Measurements from ENCODE around the gene PPM1G. TPM values are rescaled to one million over a fixed set of nuclear protein-coding genes. Genes with fewer than 3 reads are reported as not detected.

Gene PPM1G
- total and polyA plus RNA-seq, 9 donors = 27.2 to 89.4 (median 48.0) TPM

- Histone ChIP-seq H3K9me3 (no peaks in the 10 kb centered on the region), H3K4me1 (ENCODE audit: insufficient read depth) (peaks cover 4% of the 10 kb centered on the region), H3K27me3 (no peaks in the 10 kb centered on the region), H3K4me3 (peak within 1 kb of the TSS; percentile 68), H3K36me3 (no peaks in the 10 kb centered on the region), H3K27ac (peak within 1 kb of the TSS; percentile 34 to 69)
- peak; percentile 95 to 97 (median 96) for DNase-seq
- TF ChIP-seq EP300 (IDR thresholded peaks at IDR 0.05) = no peak
- peak in 1 of 3 donors; percentile 4 for TF ChIP-seq CTCF (IDR thresholded peaks at IDR 0.05)
- TF ChIP-seq POLR2A (IDR thresholded peaks at IDR 0.05) = peak; percentile 48
- intact Hi-C loops (cut with DNase I) = no loop called here
- WGBS, 3 donors = 8 to 12% (median 8%) methylated on average over 59 to 67 of the region's 67 CpGs
Measured at GRCh38 chr2:27380626-27381545, 28.5 kb downstream of the PPM1G start, which contains the start of gene ZNF513. ZNF513 (minus strand) TSS chr2:27380734; CDS start chr2:27380526, 208 bp downstream.

- TF ChIP-seq CTCF (IDR thresholded peaks at IDR 0.05) (no peak), POLR2A (IDR thresholded peaks at IDR 0.05) (no peak), EP300 (IDR thresholded peaks at IDR 0.05) (no peak)
- peak overlapping the region; percentile 34 to 69 for H3K27ac ChIP-seq
- 0 to 1% (median 1%) methylated on average over 34 to 35 of the region's 35 CpGs for WGBS, 3 donors
- H3K4me1 ChIP-seq (ENCODE audit: insufficient read depth) = peaks cover 4% of the 10 kb centered on the region
- no peaks in the 10 kb centered on the region for H3K27me3 ChIP-seq
- no peaks in the 10 kb centered on the region for H3K9me3 ChIP-seq
- intact Hi-C loops (cut with DNase I) = loop anchor here in 1 of 4 donors (10.0 kb wide), 1 partner anchor 45 kb away; the partner anchor contains the start of gene NRBP1
- DNase-seq = peak in 4 of 5 donors; percentile 64 to 81 (median 74)
- peak overlapping the region; percentile 68 for H3K4me3 ChIP-seq
- no peaks in the 10 kb centered on the region for H3K36me3 ChIP-seq
Measured at GRCh38 chr2:27379836-27380625, 29.4 kb downstream of the PPM1G start.

- no peak overlapping the region for H3K27ac ChIP-seq
- DNase-seq = no peak
- H3K9me3 ChIP-seq = no peaks in the 10 kb centered on the region
- H3K36me3 ChIP-seq = no peaks in the 10 kb centered on the region
- WGBS, 3 donors = 61 to 70% (median 68%) methylated on average over 2 of the region's 2 CpGs
- H3K4me1 ChIP-seq (ENCODE audit: insufficient read depth) = peaks cover 4% of the 10 kb centered on the region
- intact Hi-C loops (cut with DNase I) = loop anchor here in 1 of 4 donors (10.0 kb wide), 1 partner anchor 45 kb away; the partner anchor contains the start of gene NRBP1
- H3K4me3 ChIP-seq = no peak overlapping the region
- TF ChIP-seq POLR2A (IDR thresholded peaks at IDR 0.05) = no peak
- no peak for TF ChIP-seq EP300 (IDR thresholded peaks at IDR 0.05)
- TF ChIP-seq CTCF (IDR thresholded peaks at IDR 0.05) = no peak
- H3K27me3 ChIP-seq = no peaks in the 10 kb centered on the region
Measured at GRCh38 chr2:27379383-27379835, 30.0 kb downstream of the PPM1G start.

GRCh38 chr2:27378809-27379290 lies 30.5 kb downstream of the PPM1G start:
- Histone ChIP-seq H3K4me1 (ENCODE audit: insufficient read depth) (peaks cover 4% of the 10 kb centered on the region), H3K27me3 (no peaks in the 10 kb centered on the region), H3K27ac (no peak overlapping the region), H3K9me3 (no peaks in the 10 kb centered on the region), H3K4me3 (no peak overlapping the region), H3K36me3 (no peaks in the 10 kb centered on the region)
- intact Hi-C loops (cut with DNase I) = loop anchor here in 1 of 4 donors (10.0 kb wide), 1 partner anchor 46 kb away; the partner anchor contains the start of gene NRBP1
- WGBS, 3 donors = 64 to 80% (median 75%) methylated on average over 6 to 9 of the region's 9 CpGs
- no peak for DNase-seq
- TF ChIP-seq POLR2A (IDR thresholded peaks at IDR 0.05) = no peak
- TF ChIP-seq EP300 (IDR thresholded peaks at IDR 0.05) = no peak
- no peak for TF ChIP-seq CTCF (IDR thresholded peaks at IDR 0.05)

All from ovary (tissue), 9 donors.